HG03558 (cell line): ENCODE results near the gene SLC25A30.
"Not testable (repeated sequence)": the region's sequence is repeated elsewhere in the genome, so short reads cannot be mapped to it uniquely, and the experiment has no call there.

ENCODE experiments used
- ATAC-seq: cut with Tn5 transposase; IDR thresholded peaks from one replicate; pipeline ENCODE4 v1.9.1; 2021; ENCODE audit warnings: moderate number of reproducible peaks; ENCODE audit not compliant: unreplicated experiment; ENCODE audit errors: extremely low read depth

The SLC25A30 gene

GRCh38 chr13:45393941-45394570 is 24.1 kb downstream of the SLC25A30 start:
- no peak for ATAC-seq

DNA sequence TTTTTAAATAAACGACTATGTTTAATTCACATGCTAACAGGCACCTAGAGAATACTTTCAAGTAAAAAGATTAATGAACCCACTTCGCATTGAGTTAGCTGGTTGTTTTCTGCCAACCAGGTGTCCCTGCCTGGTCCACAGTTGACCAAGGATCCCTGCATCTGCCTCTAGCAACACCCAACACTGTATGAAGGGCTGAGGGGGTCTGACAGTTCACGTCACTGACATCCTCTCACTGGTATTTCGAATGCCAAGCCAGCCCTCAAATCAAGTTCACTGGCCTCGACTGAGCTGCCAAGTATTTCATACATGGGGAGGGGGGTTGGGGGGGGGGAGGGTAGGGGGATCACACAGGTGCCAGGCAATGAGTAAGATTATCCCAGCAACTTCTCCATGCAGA is 25.4 kb downstream of the SLC25A30 start:
- ATAC-seq, result no peak

DNA sequence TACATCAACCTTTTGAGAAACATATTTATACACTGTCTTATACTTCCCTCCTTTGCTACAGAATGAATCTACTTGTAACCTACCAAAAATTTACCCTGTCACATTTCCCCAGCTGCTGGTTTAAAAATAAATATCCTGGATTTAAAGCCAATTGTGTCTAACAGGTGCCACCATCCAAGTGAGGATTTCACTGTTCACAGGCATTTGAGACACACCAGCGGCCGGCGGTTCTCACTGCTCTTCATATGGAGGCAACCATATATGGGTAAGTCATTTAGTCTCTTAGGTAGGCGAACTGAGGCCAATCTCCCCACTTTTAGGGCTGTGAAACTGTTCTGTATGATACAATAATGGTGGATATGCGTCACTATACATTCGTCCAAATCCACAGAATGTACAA is 26.2 kb downstream of the SLC25A30 start:
- no peak for ATAC-seq

DNA sequence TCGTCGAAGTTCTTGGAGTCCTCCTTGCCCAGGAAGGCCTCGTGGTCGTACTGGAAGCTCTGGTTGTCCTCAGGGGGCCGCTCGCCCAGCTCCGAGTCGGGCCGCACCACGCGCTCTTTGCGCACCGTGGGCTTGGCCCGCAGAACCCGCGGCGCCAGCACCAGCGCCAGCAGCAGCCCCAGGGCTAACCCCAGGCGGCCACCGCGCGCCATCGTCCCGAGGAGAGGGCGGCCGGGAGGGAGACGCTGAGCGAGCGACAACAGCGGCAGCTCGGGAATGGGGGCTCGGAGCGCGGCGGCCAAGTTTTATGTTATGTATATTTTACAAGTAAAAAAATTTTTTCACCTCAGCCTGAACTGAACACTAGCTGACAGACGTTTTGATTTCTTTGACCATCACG is 27.0 kb downstream of the SLC25A30 start:
- ATAC-seq, result not testable (repeated sequence)

DNA sequence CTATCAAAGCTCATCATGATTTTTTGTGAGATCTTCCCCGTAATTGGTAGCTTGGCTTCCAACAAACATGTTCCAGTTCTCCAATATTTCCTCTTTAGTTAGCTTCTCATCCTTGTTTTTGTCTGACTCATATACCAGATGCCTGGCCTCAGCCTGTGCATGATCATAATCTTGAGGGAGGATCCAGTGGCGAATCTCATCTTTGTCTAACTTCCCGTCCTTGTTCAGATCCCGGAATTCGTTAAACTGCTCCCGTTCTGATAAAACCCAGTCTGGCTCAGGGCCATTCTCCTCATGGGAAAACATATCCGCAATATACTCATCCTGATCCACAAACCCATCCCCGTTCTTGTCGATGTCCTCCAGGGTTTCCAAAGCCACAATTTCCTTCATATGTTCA is 27.8 kb downstream of the SLC25A30 start:
- not testable (repeated sequence) for ATAC-seq

DNA sequence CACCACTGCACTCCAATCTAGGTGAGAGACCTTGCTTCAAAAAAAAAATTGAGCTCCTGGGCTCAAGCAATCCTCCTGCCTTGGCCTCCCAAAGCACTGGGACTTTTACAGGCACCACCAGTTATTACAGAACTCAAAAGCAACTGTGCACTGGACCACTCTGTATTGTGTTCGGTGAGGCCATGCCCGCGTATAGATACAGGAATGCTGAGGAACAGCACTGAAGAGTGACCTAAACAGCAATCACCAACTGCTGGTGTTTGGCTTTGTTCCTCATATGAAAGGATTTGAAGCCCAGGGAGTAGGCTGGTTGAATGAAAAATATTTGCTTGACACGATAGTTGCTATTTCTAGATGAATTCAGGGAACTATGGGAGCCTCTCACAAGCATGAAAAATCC is 29.5 kb downstream of the SLC25A30 start:
- no peak for ATAC-seq

DNA sequence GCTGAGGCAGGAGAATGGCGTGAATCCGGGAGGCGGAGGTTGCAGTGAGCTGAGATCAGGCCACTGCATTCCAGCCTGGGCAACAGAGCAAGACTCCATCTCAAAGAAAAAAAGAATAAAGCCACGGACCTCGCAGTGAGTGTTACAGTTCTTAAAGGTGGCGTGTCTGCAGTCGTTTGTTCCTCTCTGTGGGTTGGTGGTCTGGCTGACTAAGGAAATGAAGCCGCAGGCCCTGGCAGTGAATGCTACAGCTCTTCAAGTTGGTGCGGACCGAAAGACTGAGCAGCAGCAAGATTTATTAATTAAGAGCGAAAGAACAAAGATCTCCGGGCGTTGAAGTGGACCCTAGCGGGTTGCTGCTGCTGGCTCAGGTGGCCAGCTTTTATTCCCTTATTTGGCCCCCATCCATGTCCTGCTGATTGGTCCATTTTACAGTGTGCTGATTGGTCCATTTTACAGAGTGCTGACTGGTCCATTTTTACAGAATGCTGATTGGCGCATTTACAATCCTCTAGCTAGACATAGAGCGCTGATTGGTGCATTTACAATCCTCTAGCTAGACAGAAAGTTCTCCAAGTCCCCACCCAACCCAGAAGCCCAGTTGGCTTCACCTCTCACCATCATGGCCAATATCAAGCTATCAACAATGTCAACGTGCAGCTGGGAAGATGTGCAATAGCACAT is 31.1 kb downstream of the SLC25A30 start:
- ATAC-seq, result not testable (repeated sequence)

DNA sequence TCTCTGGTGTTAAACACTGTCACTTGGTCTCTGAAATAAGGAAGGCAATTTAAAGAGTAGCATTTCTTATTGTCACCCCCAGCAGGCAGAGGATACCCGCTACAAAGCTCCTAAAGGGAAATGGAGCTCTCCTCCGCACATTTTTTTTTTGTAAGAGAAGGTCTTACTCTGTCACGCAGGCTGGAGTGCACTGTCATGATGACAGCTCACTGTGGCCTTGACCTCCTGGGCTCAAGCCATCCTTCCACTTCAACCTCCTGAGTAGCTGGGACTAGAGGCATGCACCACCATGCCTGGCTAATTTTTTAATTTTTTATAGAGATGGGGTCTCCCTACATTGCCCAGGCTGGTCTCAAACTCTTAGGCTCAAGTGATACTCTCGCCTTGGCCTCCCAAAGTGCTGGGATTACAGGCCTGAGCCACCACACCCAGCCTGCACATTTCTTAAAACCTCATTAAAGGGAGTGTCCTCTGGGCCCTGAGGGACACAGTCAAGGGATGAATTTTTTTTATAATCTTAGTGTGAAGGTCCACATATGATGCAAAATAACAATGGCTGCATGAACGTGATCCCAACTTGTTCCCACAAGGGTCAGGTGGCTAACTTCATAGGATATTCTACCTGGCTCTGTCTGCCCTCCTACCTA is 32.1 kb downstream of the SLC25A30 start:
- ATAC-seq, result no peak

GRCh38 chr13:45385320-45385719 is 32.9 kb downstream of the SLC25A30 start:
- no peak for ATAC-seq

DNA sequence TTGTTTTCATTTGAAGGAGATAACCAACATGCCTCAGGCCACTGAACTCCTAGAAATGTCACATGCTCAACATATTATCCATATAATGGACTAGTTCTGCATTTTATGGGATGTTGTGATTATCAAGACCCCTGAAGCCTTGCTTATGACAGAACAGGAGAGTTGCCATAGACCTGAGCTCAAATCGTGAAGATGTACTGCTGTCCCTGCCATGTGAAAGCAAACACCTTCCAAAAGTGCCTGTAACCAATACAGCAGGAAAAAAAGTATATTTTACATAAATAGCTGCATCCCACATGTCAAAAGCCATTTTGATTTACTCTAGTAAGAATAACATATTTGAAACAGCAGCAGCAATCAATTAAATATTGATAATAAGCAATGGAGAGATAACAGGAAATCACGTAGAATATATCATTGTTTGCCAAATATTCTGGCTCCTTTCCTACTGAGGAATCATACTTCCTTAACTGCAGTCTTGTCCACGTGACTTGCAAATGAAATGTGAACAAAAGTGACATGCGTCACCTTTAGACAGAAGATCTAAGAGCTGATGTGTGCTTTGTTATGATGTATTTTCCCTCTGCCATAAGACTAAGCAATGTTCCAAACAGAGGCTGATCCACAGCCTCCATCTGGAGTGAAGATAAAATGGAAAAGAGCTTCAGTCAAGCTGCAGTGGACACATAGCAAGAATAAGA is 33.5 kb downstream of the SLC25A30 start:
- no peak for ATAC-seq

DNA sequence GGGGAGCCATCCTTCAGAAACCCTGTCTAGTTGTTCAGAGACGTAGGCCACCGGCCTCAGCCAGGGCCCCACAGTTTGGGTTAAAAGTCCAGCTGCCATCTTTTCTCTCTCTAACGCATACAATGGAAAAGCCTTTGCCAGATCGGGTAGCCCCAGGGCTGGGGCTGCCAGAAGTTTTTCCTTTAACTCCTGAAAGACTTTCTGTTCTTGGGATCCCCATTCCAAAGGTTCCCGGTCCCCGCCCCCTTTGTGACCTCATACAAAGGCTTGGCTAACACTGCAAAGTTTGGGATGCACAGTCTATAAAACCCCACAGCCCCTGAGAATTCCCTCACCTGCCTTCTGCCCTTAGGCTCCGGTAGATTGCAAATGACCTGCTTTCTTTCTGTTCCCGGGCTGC is 35.4 kb downstream of the SLC25A30 start:
- ATAC-seq, result not testable (repeated sequence)

DNA sequence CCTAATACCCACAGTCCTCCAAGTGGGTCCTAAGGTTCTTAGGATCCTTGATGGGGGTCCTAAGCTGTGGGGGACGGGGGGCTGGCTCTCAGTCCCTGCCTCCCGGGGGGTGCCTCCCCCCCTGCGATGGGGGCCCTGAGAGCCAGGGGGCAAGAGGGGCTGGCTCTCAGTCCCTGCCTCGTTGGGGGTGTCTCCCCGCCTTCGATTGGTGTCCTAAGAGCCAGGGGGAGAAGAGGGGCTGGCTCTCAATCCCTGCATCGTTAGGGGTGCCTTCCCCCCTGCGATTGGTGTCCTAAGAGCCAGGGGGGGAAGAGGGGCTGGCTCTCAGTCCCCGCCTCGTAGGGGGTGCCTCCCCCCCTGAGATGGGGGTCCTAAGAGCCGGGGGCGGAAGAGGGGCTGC is 37.0 kb downstream of the SLC25A30 start:
- no peak for ATAC-seq

GRCh38 chr13:45380708-45381107 is 37.5 kb downstream of the SLC25A30 start:
- not testable (repeated sequence) for ATAC-seq

DNA sequence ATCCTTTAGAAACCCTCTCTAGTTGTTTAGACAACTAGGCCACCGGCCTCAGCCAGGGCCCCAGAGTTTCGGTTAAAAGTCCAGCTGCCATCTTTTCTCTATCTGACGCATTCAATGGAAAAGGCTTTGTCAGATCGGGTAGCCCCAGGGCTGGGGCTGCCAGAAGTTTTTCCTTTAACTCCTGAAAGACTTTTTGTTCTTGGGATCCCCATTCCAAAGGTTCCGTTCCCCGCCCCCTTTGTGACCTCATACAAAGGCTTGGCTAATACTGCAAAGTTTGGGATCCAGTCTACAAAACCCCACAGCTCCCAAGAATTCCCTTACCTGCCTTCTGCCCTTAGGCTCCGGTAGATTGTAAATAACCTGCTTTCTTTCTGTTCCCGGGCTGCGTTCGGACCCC is 38.7 kb downstream of the SLC25A30 start:
- not testable (repeated sequence) for ATAC-seq

GRCh38 chr13:45378786-45379185 is 39.4 kb downstream of the SLC25A30 start:
- ATAC-seq, result not testable (repeated sequence)

- not testable (repeated sequence) for ATAC-seq
Observed at GRCh38 chr13:45377314-45377713, 40.9 kb downstream of the SLC25A30 start.

- ATAC-seq, result not testable (repeated sequence)
Observed at GRCh38 chr13:45376651-45377050, 41.5 kb downstream of the SLC25A30 start.

DNA sequence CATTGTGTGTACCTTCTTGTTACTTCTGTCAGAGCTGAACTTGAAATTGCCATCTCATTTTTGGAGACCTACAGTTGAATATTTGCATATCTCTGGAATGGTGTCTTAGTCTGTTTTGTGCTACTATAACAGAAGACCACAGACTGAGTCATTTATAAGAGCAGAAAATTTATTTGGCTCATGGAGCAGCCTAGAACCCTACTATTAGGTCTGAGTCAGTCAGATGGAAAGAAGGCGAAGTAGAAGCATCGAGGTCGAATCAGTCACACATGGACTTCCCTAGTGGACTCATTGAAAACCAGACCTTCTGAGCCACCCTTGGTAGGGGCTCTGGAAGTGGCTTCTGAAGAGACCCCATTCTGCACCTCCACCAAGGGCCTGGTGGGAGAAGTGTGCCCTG is 43.3 kb downstream of the SLC25A30 start:
- no peak for ATAC-seq

DNA sequence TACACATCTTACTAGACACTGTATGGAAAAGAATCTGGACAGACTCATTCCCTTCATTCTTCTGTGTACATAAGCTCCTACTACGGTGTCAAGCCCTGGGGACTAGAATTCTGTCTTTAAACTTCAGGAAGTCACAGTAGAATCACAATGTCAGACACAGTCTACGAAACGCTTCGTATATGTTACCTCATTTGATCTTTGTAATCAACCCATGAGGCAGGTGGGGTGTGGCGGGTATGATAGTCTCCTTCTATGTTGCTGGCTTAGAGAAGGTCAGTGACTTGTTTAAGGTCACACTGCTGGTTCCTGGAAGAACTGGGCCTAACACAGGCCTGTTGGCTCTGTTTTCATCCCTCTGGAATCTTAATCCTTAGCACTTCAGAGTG is 45.0 kb downstream of the SLC25A30 start:
- no peak for ATAC-seq

- no peak for ATAC-seq
Observed at GRCh38 chr13:45372189-45373161, 45.7 kb downstream of the SLC25A30 start.
